22Rv1 (cell line): Measurements from ENCODE around the gene CT45A10.

Source experiments
- ZFX ChIP-seq: fragments of 450-650 bp; IDR thresholded peaks from 2 replicates; pipeline ENCODE4 v1.6.1; 2017; ENCODE audit warnings: antibody characterized with exemption, borderline replicate concordance
- TF ChIP-seq, protein P1 (sequence below): fragments of 450-650 bp; IDR thresholded peaks from 2 replicates; pipeline ENCODE4 v1.5.1; 2017; ENCODE audit warnings: mild to moderate bottlenecking

DNA sequence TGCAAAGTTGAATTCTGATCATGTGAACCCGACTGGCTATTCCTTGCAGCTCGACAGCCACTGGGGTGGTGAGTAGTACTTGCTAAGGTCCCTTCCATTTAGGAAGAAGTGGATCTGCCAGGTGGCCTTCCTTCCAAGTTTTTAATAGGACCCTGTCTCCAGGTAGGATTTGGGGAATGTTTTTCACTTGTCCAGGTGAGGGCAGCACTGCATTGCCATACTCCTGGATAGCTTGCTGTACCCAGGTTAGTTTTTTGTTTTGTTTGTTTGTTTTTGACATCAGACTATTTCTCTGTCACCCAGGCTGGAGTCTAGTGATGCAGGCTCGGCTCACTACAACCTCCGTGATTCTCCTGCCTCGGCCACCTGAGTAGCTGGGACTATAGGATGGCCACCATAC is 30.1 kb upstream of the CT45A10 start:
- TF ChIP-seq, protein P1, sequence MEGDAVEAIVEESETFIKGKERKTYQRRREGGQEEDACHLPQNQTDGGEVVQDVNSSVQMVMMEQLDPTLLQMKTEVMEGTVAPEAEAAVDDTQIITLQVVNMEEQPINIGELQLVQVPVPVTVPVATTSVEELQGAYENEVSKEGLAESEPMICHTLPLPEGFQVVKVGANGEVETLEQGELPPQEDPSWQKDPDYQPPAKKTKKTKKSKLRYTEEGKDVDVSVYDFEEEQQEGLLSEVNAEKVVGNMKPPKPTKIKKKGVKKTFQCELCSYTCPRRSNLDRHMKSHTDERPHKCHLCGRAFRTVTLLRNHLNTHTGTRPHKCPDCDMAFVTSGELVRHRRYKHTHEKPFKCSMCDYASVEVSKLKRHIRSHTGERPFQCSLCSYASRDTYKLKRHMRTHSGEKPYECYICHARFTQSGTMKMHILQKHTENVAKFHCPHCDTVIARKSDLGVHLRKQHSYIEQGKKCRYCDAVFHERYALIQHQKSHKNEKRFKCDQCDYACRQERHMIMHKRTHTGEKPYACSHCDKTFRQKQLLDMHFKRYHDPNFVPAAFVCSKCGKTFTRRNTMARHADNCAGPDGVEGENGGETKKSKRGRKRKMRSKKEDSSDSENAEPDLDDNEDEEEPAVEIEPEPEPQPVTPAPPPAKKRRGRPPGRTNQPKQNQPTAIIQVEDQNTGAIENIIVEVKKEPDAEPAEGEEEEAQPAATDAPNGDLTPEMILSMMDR = peak; percentile 59
- no peak for TF ChIP-seq ZFX
